Measurements from ENCODE around the gene MYO18B.

Gene MYO18B

DNA sequence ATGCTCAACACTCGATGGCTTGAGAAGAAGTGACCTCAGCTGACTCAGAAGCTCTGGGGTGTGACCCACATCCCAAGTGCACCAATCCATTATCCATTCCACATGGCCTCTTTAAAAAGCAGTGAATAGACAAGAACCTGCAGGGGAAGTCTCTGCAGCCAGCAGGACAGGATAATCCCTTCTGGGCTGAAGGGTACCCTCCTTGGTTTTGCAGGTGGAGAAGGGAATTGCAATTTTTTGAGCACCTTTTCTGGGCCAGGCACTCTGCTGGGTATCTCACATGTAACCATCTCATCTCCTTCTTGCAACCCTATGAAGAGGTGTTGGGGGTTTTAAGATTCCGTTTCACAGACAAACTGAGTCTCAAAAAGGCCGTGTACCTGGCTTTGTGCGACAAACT is 76.6 kb downstream of the MYO18B start:
- no peak for DNase-seq (ENCODE audit: low read depth in 2 of 3, low spot score in 2 of 3)

DNA sequence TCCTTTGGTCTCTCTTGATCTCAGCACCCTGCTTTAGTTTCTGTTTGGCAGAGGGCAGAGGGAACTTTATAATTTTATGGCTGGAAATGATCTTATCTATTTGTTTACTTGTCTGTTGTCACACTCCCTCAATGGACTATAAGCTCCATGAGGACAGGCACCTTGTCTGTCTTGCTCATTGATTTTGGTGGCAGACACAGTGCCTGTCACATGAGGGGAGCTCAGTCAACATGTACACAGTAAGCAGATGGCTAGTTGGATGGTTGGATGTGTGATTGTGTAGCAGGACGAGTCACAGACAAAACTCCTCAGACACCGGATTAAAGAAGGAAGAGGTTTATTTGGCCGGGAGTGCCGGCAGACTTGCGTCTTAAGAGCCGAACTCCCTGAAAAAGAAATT is 80.4 kb downstream of the MYO18B start:
- no peak for DNase-seq (ENCODE audit: low read depth in 2 of 3, low spot score in 2 of 3)

DNA sequence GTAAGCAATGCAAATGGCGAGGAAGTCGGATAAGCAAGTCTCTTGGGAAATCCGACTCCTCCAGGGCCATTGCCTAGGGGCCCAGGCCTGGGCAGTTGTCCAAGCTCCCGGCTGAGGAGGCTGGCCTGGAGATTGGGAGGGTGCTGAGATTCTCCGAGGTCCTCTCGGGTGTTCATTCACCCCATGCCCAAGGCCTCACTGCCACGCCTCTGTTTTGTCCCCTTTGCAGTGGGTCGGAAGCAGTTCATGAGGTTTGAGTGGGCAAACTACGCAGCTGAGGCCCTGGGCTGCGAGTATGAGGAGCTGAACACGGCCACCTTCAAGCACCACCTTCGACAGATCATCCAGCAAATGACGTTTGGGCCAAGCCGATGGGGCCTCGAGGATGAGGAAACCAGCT is 81.3 kb downstream of the MYO18B start:
- no peak for DNase-seq (ENCODE audit: low read depth in 2 of 3, low spot score in 2 of 3)

DNA sequence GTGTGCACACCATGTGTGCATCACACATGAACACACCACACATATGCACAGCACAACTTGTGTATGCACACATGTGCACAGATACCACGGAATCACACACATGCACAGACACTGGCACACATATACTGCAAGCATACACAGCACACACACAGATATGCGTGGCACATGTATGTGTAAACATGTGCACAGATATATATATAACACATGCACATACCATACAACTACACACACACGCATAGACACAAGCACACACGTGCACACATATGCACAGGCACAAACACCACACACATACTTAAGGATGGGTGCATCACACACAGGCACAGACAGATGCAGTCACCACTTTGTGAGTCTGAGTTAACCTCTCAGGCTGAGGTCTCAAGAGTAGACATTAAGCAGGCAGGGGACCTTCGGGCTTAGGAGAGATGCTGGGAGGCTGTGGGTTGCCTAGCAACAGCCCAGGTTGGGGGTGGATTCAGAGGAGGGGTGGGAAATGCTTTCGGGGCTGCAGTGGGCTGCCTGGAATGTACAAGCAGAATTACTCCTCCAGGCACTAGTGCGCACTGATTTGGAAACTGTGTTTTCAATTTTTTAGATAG is 82.9 kb downstream of the MYO18B start:
- no peak for DNase-seq (ENCODE audit: low read depth in 2 of 3, low spot score in 2 of 3)

DNA sequence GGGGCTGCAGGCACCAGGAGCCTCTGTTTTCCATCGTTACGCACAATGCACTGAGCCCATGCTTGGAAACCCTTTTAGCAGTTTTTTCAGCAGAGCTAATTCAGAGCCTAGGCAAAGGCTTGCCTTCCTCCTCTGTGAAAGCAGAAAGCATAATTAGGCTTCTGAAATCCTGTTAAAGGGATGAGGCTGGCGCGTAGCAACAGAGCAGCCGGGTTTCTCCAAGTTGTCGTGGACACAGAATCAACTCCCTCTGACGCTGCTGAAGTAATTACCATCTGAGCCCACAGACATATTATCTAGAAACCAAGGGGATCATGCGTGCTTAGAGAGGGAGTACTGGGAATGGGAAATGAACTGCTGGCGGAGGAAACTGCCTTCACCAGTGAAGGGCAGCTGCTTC is 85.4 kb downstream of the MYO18B start:
- DNase-seq (ENCODE audit: low read depth in 2 of 3, low spot score in 2 of 3), result no peak

DNA sequence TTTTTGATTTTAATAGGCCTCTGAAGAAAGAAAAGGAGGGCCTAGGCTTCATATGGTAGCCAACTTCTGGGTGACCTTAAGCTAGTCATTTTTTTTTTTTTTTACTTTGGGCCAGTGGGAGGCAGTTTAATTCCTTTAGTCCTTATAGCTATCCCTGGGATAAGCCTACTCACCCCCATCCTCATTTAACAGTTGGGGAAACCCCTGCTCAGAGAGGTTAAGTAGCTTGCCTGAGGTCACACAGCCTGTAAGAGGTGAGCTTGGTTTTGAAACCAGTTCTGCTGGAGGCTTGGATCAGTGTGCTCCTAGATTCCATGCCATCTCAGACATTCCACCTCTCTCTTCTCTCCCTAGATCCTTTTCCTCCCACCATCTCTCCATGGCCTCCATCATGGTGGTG is 86.4 kb downstream of the MYO18B start:
- no peak for DNase-seq (ENCODE audit: low read depth in 2 of 3, low spot score in 2 of 3)

DNA sequence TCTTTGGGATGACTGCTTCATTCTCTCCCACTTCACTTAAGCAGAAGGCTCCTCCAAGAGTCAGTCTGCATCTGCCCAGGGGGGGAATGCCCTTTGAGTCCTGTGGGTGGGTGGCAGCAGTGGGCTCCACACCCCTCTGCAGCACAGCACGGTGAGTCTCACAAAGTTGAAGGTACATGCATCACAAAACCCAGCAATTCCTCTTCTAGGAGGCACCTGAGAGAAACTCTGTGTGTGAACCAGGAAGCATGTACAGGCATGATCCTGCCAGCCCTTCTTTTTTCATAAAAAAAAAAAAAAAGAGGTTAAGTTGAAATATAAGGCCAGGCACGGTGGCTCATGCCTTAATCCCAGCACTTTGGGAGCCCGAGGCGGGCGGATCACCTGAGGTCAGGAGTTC is 87.2 kb downstream of the MYO18B start:
- DNase-seq (ENCODE audit: low read depth in 2 of 3, low spot score in 2 of 3), result no peak

DNA sequence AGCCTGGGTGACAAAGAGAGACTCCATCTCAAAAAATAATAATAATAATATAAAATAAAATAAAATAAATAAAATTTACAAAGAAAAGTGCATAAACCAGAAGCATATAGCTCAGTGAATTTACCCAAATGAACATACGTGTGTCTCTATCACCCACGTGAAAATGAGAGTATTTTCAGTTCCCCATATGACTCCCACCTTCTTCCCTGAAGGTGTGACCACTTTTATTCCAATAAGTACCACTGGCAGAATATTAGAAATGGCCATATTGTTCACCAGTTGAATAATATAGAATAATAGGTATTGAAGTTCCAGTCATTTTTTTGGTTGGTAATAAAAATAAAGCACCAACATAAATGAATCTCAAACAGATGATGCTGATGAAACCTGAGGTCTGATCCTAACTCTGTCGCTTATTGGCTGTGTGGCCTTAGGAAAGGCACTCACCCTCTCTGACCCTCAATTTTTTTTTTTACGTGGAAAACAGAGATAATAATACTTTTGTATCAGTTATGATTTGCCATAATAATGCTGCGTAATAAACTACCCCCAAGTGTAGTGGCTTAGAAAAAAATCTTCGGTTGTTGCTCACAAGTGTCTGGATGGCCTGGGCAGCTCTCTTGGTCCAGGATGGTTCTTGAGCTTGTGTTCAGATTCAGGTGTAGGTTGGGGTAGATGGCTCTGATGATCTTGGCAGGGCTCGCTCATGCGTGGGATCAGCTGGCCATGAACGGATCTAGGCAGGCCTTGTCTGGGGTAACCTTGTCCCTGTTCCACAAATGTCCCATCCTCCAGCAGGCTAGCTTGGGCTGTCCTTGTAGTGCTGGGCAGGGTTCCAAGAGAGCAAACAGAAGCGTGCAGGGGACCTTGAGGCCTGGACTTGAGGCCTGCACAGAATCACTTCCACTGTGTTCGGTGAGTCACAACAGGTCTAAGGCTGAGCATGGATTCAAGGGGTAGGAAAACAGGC is 88.1 kb downstream of the MYO18B start:
- DNase-seq (ENCODE audit: low read depth in 2 of 3, low spot score in 2 of 3), result no peak

DNA sequence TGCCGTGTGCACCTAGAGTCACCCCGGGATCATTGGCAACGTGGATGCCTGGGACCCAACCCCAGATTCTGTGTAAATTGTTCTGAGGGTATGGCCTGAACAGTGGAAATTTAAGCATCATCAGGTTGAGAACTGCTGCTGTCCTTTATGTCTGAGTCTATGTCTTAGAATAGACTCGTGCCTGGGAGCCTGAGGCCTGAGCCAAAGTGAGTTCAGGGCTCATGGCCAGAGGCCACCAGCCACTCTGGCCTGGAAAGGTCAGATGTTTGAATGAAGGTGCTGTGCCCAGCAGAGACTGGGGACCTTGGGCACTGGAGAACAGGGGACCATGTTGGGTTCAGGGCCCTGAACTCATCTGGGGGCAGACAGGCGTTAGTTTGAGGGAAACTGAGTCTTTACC is 91.1 kb downstream of the MYO18B start:
- DNase-seq (ENCODE audit: low read depth in 2 of 3, low spot score in 2 of 3), result no peak

DNA sequence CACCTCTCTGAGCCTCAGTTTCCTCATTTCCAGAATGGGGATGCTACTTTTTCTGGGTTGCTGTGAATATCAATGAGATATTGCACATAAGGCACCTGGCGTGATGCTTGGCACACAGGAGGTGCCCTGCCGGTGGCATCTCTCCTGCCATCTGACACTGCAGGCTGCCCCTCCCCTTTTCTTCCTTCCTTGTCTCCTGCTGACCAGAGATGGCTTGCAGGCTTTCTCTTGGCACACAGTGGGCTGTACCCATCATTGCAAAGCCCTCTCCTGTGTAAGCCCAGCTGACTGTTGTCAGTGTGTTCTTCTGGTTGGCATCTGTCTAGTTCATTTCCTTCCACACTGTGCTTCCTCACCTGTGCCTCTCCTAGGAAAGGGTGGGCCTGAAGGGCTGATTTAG is 91.7 kb downstream of the MYO18B start:
- DNase-seq (ENCODE audit: low read depth in 2 of 3, low spot score in 2 of 3), result no peak

DNA sequence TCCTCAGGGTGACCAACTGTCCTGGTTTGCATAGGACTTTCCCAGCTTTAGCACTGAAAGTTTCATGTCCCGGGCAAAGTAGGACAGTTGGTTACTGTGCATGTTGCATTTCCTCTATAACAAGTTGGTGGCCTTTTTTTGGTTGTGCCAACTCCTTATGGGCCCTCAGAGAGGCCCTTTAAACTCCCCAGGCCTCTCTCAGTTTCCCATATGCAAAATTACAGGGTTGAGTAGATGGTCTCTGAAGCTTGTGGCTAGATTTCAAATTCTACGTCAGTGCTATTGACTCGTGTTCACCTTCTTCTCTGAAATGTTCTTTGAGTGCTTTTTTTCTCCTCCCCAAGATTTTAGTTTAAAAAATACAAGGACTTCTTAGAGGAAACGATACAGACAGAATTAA is 92.5 kb downstream of the MYO18B start:
- no peak for DNase-seq (ENCODE audit: low read depth in 2 of 3, low spot score in 2 of 3)

DNA sequence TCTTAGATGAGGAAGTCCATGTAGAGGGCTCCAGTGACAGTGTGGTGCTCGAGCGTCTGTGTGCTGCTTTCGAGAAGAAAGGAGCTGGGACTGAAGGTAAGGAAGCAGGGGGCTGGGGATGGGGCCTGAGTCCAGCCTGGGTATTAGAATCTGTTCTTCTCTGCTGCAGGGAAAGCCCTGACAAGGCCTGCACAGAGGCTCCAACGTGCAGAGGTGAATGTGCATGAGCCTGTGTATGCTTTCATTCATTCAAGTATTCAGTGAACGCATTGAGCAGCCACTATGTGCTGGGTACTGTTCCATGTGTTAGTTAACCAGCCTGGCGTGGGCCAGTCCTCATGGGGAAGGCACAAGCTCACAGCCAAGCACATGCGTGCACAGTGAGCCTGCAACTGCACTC is 93.4 kb downstream of the MYO18B start:
- no peak for DNase-seq (ENCODE audit: low read depth in 2 of 3, low spot score in 2 of 3)

DNA sequence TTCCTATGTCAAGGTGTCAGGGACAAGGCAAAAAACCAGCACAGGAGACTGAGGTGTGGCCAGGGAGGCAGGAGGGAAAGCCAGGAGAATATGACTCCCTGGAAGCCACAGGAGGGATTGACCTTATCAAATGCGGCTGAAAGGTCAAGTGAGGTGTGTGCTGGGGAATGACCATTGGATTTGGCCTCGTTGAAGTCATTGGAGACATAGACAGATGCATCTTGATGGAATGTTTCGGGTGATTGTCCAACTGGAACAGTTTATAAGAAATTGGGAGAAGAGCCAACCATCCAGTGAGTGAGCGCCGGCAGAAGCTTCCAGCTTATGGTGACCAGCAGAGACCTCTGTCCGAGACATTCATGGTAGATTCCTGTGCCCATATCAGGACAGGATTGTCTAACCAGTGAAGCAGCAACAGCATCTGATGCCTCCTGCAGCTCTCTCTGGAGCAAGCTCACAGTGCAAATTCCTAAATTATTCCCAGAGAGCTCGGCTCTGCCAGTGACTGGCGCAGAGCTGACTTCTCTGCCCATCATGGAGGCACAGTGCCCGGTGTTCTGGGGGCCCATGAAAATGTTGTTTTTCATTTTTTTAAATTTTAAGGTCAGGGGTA is 95.4 kb downstream of the MYO18B start:
- no peak for DNase-seq (ENCODE audit: low read depth in 2 of 3, low spot score in 2 of 3)

DNA sequence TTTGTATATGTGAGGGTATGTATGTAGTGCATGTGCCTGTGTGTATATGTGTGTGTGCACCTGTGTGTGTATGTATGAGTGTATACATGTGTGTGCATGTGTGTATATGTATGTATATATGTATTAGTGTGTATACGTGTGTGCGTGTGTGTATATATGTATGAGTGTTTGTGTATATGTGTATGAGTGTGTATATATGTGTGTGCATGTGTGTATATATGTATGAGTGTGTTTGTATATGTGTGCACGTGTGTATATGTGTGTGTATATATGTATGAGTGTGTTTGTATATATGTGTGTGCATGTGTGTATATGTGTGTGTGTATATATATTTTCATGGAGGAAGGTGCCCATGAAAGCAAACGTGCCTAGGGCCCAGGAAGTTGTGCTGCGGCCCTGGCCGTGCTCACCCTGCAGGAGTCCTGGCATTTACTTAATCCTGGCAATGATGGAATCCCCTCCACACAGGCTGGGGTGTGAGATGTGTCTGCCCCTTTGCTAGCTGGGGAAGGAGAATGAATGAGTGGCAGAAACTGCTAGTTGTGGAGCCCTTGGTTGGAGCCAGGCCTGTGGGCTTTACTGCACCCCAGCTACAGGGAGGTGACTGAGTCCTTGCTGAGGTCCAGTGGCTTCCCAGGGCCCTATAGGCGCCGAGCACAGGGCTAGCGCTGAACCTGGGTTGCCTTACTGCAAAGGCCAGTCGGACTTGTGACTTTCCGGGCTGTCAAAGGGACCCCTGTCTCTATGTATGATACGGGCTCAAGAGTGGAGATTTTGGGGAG is 97.2 kb downstream of the MYO18B start:
- DNase-seq (ENCODE audit: low read depth in 2 of 3, low spot score in 2 of 3), result no peak

DNA sequence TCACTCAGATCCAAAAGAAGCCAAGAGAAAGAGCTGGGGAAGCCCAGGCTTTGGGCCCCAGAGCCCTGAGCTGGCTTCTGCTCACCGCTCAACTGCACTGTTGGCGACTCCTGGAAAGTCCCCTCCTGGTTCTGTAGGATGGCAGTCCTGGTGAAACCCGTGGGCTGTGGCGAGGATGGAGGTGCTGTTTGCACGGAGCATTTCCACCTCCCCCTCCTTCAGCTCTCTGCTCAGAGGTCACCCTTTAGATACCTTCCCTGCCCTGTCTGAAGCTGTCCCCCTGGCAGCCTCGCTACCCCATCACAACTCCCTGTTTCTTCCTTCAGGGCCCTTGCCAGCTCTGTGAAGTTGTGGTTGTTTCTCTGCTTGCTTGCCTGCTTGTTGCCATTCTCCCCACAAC is 97.8 kb downstream of the MYO18B start:
- DNase-seq (ENCODE audit: low read depth in 2 of 3, low spot score in 2 of 3), result no peak

DNA sequence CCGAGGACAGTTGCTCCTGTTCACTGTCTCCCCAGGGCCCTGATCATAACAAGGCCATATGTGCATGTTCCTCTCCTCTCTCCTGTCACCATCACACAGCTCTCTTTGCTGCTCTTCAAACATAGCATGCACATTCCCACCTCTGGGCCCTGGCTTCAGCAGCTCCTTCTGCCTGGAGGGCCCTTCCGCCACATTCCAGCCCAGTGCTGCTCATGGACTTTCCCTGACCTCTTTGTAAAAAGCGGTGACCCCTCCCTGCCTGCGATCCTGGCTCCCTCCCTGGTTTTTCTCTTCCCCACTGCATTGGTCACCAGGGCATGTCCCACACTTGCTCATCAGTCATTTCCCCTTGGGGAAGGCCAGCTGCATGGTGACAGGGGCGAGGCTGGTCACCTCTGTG is 98.2 kb downstream of the MYO18B start:
- no peak for DNase-seq (ENCODE audit: low read depth in 2 of 3, low spot score in 2 of 3)

DNA sequence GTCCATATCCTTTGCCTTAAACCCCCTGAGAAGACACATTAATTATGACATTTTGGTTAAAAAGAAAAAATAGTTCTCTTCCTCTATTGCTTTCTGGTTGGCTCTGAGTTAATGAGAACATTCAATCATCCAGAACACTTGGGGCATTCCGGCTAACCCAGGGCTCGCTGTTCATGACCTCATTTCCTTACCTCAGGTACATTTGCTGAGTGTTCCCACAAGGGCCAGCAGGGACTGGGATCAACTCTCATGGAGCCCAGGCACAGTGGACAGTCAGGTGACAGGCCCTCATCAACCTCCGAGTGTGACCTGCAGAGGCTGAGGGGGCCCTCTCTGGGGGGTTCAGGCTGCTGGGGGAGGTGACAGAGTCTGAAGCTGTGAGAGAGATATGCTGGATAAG is 98.9 kb downstream of the MYO18B start:
- no peak for DNase-seq (ENCODE audit: low read depth in 2 of 3, low spot score in 2 of 3)

DNA sequence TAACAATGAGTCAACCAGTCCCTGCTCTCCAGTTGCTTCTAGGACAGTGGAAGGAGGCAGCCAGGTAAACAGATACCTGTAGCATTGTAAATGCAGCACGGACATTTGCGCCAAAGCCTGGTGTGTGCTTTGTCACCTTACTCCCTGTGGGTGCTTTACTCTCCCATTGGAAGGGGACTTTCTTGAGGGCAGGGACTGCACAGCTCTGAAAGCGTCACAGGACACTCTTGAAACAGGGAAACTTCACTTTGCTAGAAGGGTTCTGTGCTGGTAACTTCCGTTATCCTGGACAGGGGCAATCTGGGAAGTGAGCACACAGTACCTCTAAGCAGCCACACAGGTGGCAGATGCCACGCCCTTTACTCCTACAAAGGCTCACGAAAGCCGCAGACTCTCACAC is 99.8 kb downstream of the MYO18B start:
- DNase-seq (ENCODE audit: low read depth in 2 of 3, low spot score in 2 of 3), result no peak

DNA sequence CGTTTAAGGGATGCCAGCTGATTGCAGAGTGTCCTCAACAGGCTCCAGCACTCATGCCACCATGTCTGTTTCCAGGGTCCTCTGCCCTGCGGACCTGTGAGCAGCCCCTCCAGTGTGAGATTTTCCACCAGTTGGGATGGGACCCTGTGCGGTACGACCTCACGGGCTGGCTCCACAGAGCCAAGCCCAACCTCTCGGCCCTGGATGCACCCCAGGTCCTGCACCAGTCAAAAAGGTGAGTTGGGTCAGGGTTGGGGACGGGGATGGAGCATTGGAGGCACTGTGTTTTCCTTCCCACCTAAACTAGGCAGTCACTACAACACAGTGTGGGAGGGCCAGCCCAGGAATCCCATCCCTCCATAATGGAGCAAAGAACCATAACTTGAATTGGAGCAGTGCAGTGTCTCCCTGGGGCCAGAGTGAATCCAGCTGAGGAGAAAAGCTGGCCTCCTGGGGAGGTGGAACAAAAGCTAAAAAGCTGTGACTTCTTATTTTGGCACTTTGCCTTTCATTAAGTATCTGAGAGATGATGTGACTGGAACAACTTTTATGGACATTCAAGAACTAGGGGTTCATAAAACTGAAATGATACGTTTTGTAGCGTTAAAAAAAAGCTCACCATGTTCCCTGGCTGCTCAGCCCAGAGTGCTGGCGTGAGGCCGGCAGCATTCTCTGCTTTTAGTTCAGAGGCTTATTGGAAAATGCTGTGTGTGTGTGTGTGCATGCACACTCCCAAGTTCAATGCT is 101.8 kb downstream of the MYO18B start:
- DNase-seq (ENCODE audit: low read depth in 2 of 3, low spot score in 2 of 3), result no peak

DNA sequence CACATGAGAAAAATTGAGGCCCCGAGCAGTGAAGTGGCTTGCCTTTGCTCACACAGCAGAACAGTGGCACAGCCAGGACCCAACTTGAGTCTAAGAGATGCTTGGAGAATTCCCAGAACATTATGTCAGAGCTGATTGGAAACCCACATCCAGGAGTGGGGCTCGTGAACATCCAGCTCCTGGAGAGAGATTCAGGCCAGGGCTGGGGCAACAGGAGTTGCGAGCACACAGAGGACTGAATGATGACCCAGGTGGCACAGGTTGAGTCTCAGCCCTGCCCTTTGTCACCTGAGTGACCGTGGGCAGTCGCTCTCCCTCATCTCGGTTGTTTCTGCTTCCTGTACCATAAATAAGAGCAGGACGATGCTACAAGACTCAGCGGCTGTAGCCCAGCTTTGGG is 102.6 kb downstream of the MYO18B start:
- DNase-seq (ENCODE audit: low read depth in 2 of 3, low spot score in 2 of 3), result no peak

Measured in activated CD8-positive, alpha-beta memory T cell treated with anti-CD3 and anti-CD28 coated beads for 48 hours (primary cell).